Measurements from ENCODE around the gene CRB2. TPM values are rescaled to one million over a fixed set of nuclear protein-coding genes. Genes with fewer than 3 reads are reported as not detected.

Gene CRB2
- total RNA-seq, 1 donor: not detected

GRCh38 chr9:123425836-123426365 is 69.9 kb downstream of the CRB2 start:
- H3K4me3 ChIP-seq (ENCODE audit: low read depth, low read length): no peak overlapping the region
- no peak for TF ChIP-seq CTCF (IDR thresholded peaks at IDR 0.05; ENCODE audit: insufficient read depth, low read depth, low read length)
- DNase-seq (ENCODE audit: low read depth): no peak

DNA sequence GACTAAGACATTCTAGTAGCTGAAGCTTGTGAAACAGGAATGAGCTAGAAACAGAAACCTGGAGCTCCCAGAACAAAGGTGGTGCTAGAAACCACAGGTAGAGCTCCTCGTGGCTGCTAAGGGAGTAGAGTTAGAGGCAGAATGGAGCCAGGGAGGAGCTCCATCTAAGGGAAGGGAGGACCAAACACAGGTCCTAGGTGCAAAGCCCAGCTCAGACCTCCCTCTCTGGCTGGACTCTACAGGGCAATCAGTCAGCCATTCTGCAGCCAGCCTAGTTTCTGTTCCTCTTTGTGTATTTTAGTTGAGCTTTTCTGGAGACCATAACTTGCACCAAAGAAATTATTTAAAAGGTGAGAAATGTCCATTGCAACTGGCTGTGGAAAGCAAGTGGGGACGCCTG is 70.4 kb downstream of the CRB2 start:
- no peak for TF ChIP-seq CTCF (IDR thresholded peaks at IDR 0.05; ENCODE audit: insufficient read depth, low read depth, low read length)
- H3K4me3 ChIP-seq (ENCODE audit: low read depth, low read length): no peak overlapping the region
- DNase-seq (ENCODE audit: low read depth): no peak

Small RNA genes lying within 50 kb of the gene (small RNA-seq; reads per million reads assigned to genes)
- not detected for gene MIR601

Other genes with a start within 250 kb of the CRB2 start
- gene STRBP, start 87.6 kb upstream of the CRB2 start, total RNA-seq: 2.6 and 4.3 TPM in 2 replicates